HepG2 (cell line): ENCODE data around the gene CAMK2A. TPM values are rescaled to one million over a fixed set of nuclear protein-coding genes. Genes with fewer than 3 reads are reported as not detected.

Experiments used
- ATAC-seq: fragments of 200-7000 bp; cut with Tn5 transposase; 3 replicates; pipeline ENCODE4 v1.9.1; 2020; ENCODE audit warnings: mild to moderate bottlenecking, moderate library complexity
- BruUV-seq: library from RNA; stranded (reverse); fragments of 400-500 nt; replicated peaks from 2 replicates; lab custom pipeline; 2021; lab: Mats Ljungman, UMichigan
- CTCF ChIA-PET: fragments of 300-600 bp; formaldehyde crosslinking; extraction: SDS; loops from one replicate; lab custom pipeline; 2021; ENCODE audit warnings: low total read pairs, inconsistent platforms, low intra/inter-chr PET ratio; lab: Yijun Ruan, JAX
- POLR2A ChIA-PET: fragments of 350-600 bp; sonication (Branson Sonifier 250); formaldehyde crosslinking; loops from one replicate; lab custom pipeline; 2020; ENCODE audit warnings: antibody characterized with exemption, inconsistent platforms; lab: Yijun Ruan, JAX
- DNase-seq: peaks from one replicate; pipeline ENCODE4 v3.0.0-alpha.2; 2015; ENCODE audit warnings: low spot score
- FAIRE-seq: peaks from 3 replicates; lab custom pipeline; 2011; peaks lifted over from hg19 to GRCh38; lab: Jason Lieb, UNC
- H2AFZ ChIP-seq: one replicate; pipeline ENCODE4 v1.6.1; 2011; ENCODE audit warnings: low read length, inconsistent platforms
- H3K27ac ChIP-seq: fragments of 300-600 bp; 3 replicates; pipeline ENCODE4 v1.8.0; 2011; ENCODE audit warnings: mixed run types, mild to moderate bottlenecking, mixed read lengths, low read length, inconsistent platforms; ENCODE audit not compliant: insufficient read depth; ENCODE audit errors: extremely low read length
- H3K27me3 ChIP-seq, 2 experiments: fragments of 200-600 bp in 1 of 2; 2 replicates in 1 of 2; 3 replicates in 1 of 2; pipeline versions ENCODE4 v1.6.0 to v1.8.0; 2011; ENCODE audit warnings: low read length in 2 of 2, mild to moderate bottlenecking in 2 of 2, moderate library complexity in 2 of 2, inconsistent platforms in 1 of 2; ENCODE audit not compliant: insufficient read depth in 2 of 2, control insufficient read depth in 1 of 2
- H3K36me3 ChIP-seq, 2 experiments: fragments of 200-600 bp in 1 of 2; replicated peaks in 1 of 2; 2 replicates in 1 of 2; 3 replicates in 1 of 2; pipeline versions ENCODE4 v1.5.1 to v1.8.0; 2011; ENCODE audit warnings: low read length in 2 of 2, inconsistent platforms in 1 of 2; ENCODE audit not compliant: insufficient read depth in 2 of 2, control insufficient read depth in 1 of 2
- H3K4me1 ChIP-seq: 2 replicates; pipeline ENCODE4 v1.5.1; 2012; ENCODE audit warnings: low read length, inconsistent platforms; ENCODE audit not compliant: insufficient read depth
- H3K4me2 ChIP-seq: 2 replicates; pipeline ENCODE4 v1.6.0; 2011; ENCODE audit warnings: low read depth, low read length, inconsistent platforms
- H3K4me3 ChIP-seq, 3 experiments: fragments of 200-600 bp in 1 of 3; sonication (generic), shearing (Covaris generic) in 1 of 3; replicated peaks in 1 of 3; 2 replicates each; pipeline ENCODE4 v1.5.1; 2011 to 2016; ENCODE audit warnings: low read length in 3 of 3, inconsistent platforms in 2 of 3, low read depth in 2 of 3, mild to moderate bottlenecking in 2 of 3, control low read depth in 1 of 3, mixed read lengths in 1 of 3; ENCODE audit not compliant: insufficient read depth in 1 of 3
- H3K79me2 ChIP-seq: one replicate; pipeline ENCODE4 v1.6.1; 2011; ENCODE audit warnings: low read length, inconsistent platforms; ENCODE audit not compliant: insufficient read depth
- H3K9ac ChIP-seq: 2 replicates; pipeline ENCODE4 v1.6.0; 2011; ENCODE audit warnings: mild to moderate bottlenecking, low read depth, low read length, inconsistent platforms; ENCODE audit not compliant: insufficient read depth
- H3K9me3 ChIP-seq: 2 replicates; pipeline ENCODE4 v1.5.1; 2012; ENCODE audit warnings: mild to moderate bottlenecking, low read length
- H4K20me1 ChIP-seq: 2 replicates; pipeline ENCODE4 v1.6.0; 2011; ENCODE audit warnings: inconsistent platforms, mild to moderate bottlenecking, low read length, moderate library complexity; ENCODE audit not compliant: insufficient read depth
- ARHGAP35 ChIP-seq: sonication (generic); formaldehyde crosslinking; IDR thresholded peaks from 2 replicates; pipeline ENCODE4 v1.9.0; 2022; ENCODE audit warnings: mild to moderate bottlenecking, inconsistent platforms, moderate library complexity, missing genetic modification reagents, borderline replicate concordance
- GMEB1 ChIP-seq: sonication (generic); formaldehyde crosslinking; IDR thresholded peaks from 2 replicates; pipeline ENCODE4 v1.5.1; 2020; ENCODE audit warnings: missing genetic modification reagents, mild to moderate bottlenecking, borderline replicate concordance
- SIN3B ChIP-seq: fragments of 150-350 bp; IDR thresholded peaks from 2 replicates; pipeline ENCODE4 v1.6.1; 2014; ENCODE audit warnings: low read length
- USF2 ChIP-seq, 2 experiments: sonication (generic) in 1 of 2; formaldehyde crosslinking in 1 of 2; IDR thresholded peaks; 2 replicates each; pipeline versions ENCODE4 v1.5.1 to v1.6.1; 2011 to 2020; ENCODE audit warnings: borderline replicate concordance in 1 of 2, low read depth in 1 of 2, low read length in 1 of 2, mild to moderate bottlenecking in 1 of 2, missing genetic modification reagents in 1 of 2, moderate library complexity in 1 of 2
- ZBTB26 ChIP-seq: IDR thresholded peaks from 2 replicates; pipeline ENCODE4 v1.6.1; 2016; ENCODE audit warnings: missing compliant biosample characterization, missing genetic modification reagents, borderline replicate concordance
- ZFP62 ChIP-seq: sonication (generic); formaldehyde crosslinking; IDR thresholded peaks from 2 replicates; pipeline ENCODE4 v1.4.0; 2020; ENCODE audit warnings: missing genetic modification reagents
- ZNF17 ChIP-seq: sonication (generic); formaldehyde crosslinking; IDR thresholded peaks from 2 replicates; pipeline ENCODE4 v1.5.0; 2020; ENCODE audit warnings: mild to moderate bottlenecking, missing genetic modification reagents
- ZNF446 ChIP-seq: sonication (generic); formaldehyde crosslinking; IDR thresholded peaks from 2 replicates; pipeline ENCODE4 v1.5.0; 2020; ENCODE audit warnings: mild to moderate bottlenecking, missing genetic modification reagents
- ZNF546 ChIP-seq: sonication (generic); formaldehyde crosslinking; conservative IDR thresholded peaks from 2 replicates; pipeline ENCODE4 v1.8.1; 2023; ENCODE audit warnings: mild to moderate bottlenecking, missing genetic modification reagents
- ZNF644 ChIP-seq: IDR thresholded peaks from 2 replicates; pipeline ENCODE4 v1.6.1; 2016; ENCODE audit warnings: low read depth
- WGBS: methylation state at CpG from one replicate; pipeline ENCODE4 v1.1.6; 2017; ENCODE audit warnings: low lambda C conversion rate; 5-methylcytosine and 5-hydroxymethylcytosine counted together
- in situ Hi-C: cut with HindIII; loops from 2 replicates; pipeline ENCODE4 v1.10.0; 2017; ENCODE audit warnings: low pct_unique_long_range_greater_than_20kb; ENCODE audit not compliant: extremely low pct_ligation_motif_present
- intact Hi-C: fragments of 100-400 bp; cut with micrococcal nuclease; formaldehyde crosslinking; loops from one replicate; pipeline ENCODE4 v1.10.0; 2022; ENCODE audit not compliant: unreplicated experiment
- polyA plus RNA-seq, 8 experiments: library from polyadenylated mRNA; depleted of rRNA in 3 of 8; stranded (reverse) in 7 of 8; unstranded in 1 of 8; fragments of >200 nt; fragmentation: Illumina TruSeq in 4 of 8; extraction: Trizol in 4 of 8; gene quantifications; 2 replicates each; pipeline versions ENCODE4 v1.2.1 to v1.2.3, GENCODE V29; 2011 to 2016; ENCODE audit warnings: low read depth in 4 of 8, missing spikeins in 1 of 8, mixed read lengths in 1 of 8; ENCODE audit not compliant: insufficient read depth in 1 of 8
- total RNA-seq, 5 experiments: library from RNA; depleted of rRNA; stranded (reverse); fragments of >200 nt; fragmentation: Illumina TruSeq; extraction: Trizol; gene quantifications; 2 replicates each; pipeline ENCODE4 v1.2.3, GENCODE V29; 2016; ENCODE audit warnings: low read depth in 1 of 5
- TF ChIP-seq, protein P1 (sequence below): sonication (generic); formaldehyde crosslinking; IDR thresholded peaks from 2 replicates; pipeline ENCODE4 v1.4.0; 2020; ENCODE audit warnings: missing genetic modification reagents

The CAMK2A gene
- total and polyA plus RNA-seq, 2 of the 13 experiments (the other 11 are each of a cell fraction or from before 2014, with no cell fraction given), result 0.11 TPM; not detected in 1

- TF ChIP-seq USF2 (IDR thresholded peaks at IDR 0.05; ENCODE audit: low read depth, low read length) (no peak), USF2 (CRISPR knock-in tag; IDR thresholded peaks at IDR 0.05; ENCODE audit: borderline replicate concordance) (no peak), SIN3B (no peak), ARHGAP35 (CRISPR knock-in tag) (no peak), ZFP62 (CRISPR knock-in tag) (no peak), ZNF446 (no peak), ZNF546 (CRISPR knock-in tag) (no peak), ZNF17 (CRISPR knock-in tag) (no peak), ZNF644 (CRISPR knock-in tag) (no peak), ZBTB26 (CRISPR knock-in tag) (no peak), GMEB1 (no peak)
- TF ChIP-seq, protein P1, sequence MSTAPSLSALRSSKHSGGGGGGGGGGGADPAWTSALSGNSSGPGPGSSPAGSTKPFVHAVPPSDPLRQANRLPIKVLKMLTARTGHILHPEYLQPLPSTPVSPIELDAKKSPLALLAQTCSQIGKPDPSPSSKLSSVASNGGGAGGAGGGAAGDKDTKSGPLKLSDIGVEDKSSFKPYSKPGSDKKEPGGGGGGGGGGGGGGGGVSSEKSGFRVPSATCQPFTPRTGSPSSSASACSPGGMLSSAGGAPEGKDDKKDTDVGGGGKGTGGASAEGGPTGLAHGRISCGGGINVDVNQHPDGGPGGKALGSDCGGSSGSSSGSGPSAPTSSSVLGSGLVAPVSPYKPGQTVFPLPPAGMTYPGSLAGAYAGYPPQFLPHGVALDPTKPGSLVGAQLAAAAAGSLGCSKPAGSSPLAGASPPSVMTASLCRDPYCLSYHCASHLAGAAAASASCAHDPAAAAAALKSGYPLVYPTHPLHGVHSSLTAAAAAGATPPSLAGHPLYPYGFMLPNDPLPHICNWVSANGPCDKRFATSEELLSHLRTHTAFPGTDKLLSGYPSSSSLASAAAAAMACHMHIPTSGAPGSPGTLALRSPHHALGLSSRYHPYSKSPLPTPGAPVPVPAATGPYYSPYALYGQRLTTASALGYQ (CRISPR knock-in tag), result no peak
- CTCF ChIA-PET, result no interaction called here
- 85% methylated on average over 7 of the region's 7 CpGs for WGBS
- Histone ChIP-seq H3K4me2 (no peak overlapping the region), H3K4me3 (no peak overlapping the region), H3K9me3 (no peaks in the 10 kb centered on the region), H3K4me1 (peaks cover 92% of the 10 kb centered on the region), H3K9ac (no peak overlapping the region), H3K27ac (no peak overlapping the region), H3K36me3 (no peaks in the 10 kb centered on the region), H3K79me2 (peaks cover 13% of the 10 kb centered on the region), H3K27me3 (no peaks in the 10 kb centered on the region), H2AFZ (no peak overlapping the region), H4K20me1 (no peaks in the 10 kb centered on the region)
- DNase-seq (no peak), ATAC-seq (no peak), FAIRE-seq (no peak)
- in situ Hi-C loops (no loop called here), intact Hi-C loops (loop anchor here (2.0 kb wide), 1 partner anchor 13 kb away; no protein-coding TSS in a partner anchor)
- no TSS peak for BruUV-seq
- POLR2A ChIA-PET, result interaction anchor here (1.3 to 2.1 kb wide), 2 partner anchors 13 to 52 kb away, joined by 3 to 7 read pairs; no protein-coding TSS in a partner anchor
Measured at GRCh38 chr5:150303660-150304386, 14.2 kb upstream of the CAMK2A start.
